Jurkat, Clone E6-1 (cell line): ENCODE measurements around the gene ABCC2.
"Not testable (repeated sequence)": the region's sequence is repeated elsewhere in the genome, so short reads cannot be mapped to it uniquely, and the experiment has no call there.

ENCODE experiments used
- DNase-seq: peaks from one replicate; pipeline ENCODE4 v3.0.0-alpha.2; 2011; ENCODE audit warnings: low read depth, low spot score
- H3K4me3 ChIP-seq: 2 replicates; pipeline ENCODE4 v1.5.1; 2011; ENCODE audit warnings: mild to moderate bottlenecking, low read length, control low read depth, moderate library complexity

The ABCC2 gene

GRCh38 chr10:99799613-99800012 is 17.2 kb downstream of the ABCC2 start:
- no peak overlapping the region for H3K4me3 ChIP-seq
- peak; percentile 3 for DNase-seq

- H3K4me3 ChIP-seq, result no peak overlapping the region
- DNase-seq, result no peak
Observed at GRCh38 chr10:99804471-99804870, 22.0 kb downstream of the ABCC2 start.

GRCh38 chr10:99805190-99805589 is 22.8 kb downstream of the ABCC2 start:
- no peak for DNase-seq
- H3K4me3 ChIP-seq, result no peak overlapping the region

- H3K4me3 ChIP-seq, result no peak overlapping the region
- DNase-seq, result no peak
Observed at GRCh38 chr10:99806091-99806490, 23.7 kb downstream of the ABCC2 start.

GRCh38 chr10:99807786-99808185 is 25.3 kb downstream of the ABCC2 start:
- no peak for DNase-seq
- H3K4me3 ChIP-seq, result no peak overlapping the region

GRCh38 chr10:99808270-99808669 is 25.8 kb downstream of the ABCC2 start:
- no peak for DNase-seq
- H3K4me3 ChIP-seq, result no peak overlapping the region

- no peak for DNase-seq
- H3K4me3 ChIP-seq, result no peak overlapping the region
Observed at GRCh38 chr10:99809481-99809880, 27.0 kb downstream of the ABCC2 start.

GRCh38 chr10:99809931-99810615 is 27.6 kb downstream of the ABCC2 start:
- no peak for DNase-seq

GRCh38 chr10:99812177-99812576 is 29.7 kb downstream of the ABCC2 start:
- H3K4me3 ChIP-seq, result no peak overlapping the region
- no peak for DNase-seq

More at GRCh38 chr10:99809931-99810615, 27.6 kb downstream of the ABCC2 start:
- H3K4me3 ChIP-seq, result no peak overlapping the region

GRCh38 chr10:99814143-99814542 is 31.7 kb downstream of the ABCC2 start:
- H3K4me3 ChIP-seq, result no peak overlapping the region
- DNase-seq, result no peak

GRCh38 chr10:99815621-99816020 is 33.2 kb downstream of the ABCC2 start:
- no peak for DNase-seq
- H3K4me3 ChIP-seq, result no peak overlapping the region

GRCh38 chr10:99827936-99828335 is 45.5 kb downstream of the ABCC2 start:
- H3K4me3 ChIP-seq, result no peak overlapping the region
- DNase-seq, result no peak

- DNase-seq, result peak; percentile 86
- no peak overlapping the region for H3K4me3 ChIP-seq
Observed at GRCh38 chr10:99828464-99828863, 46.0 kb downstream of the ABCC2 start.

- H3K4me3 ChIP-seq, result no peak overlapping the region
- no peak for DNase-seq
Observed at GRCh38 chr10:99832439-99832838, 50.0 kb downstream of the ABCC2 start.

- DNase-seq, result no peak
- H3K4me3 ChIP-seq, result no peak overlapping the region
Observed at GRCh38 chr10:99834410-99834809, 52.0 kb downstream of the ABCC2 start.

GRCh38 chr10:99835947-99836346 is 53.5 kb downstream of the ABCC2 start:
- no peak overlapping the region for H3K4me3 ChIP-seq
- DNase-seq, result no peak

GRCh38 chr10:99836711-99837110 is 54.3 kb downstream of the ABCC2 start:
- no peak for DNase-seq
- no peak overlapping the region for H3K4me3 ChIP-seq

GRCh38 chr10:99840859-99841258 is 58.4 kb downstream of the ABCC2 start:
- not testable (repeated sequence) for H3K4me3 ChIP-seq, DNase-seq

- H3K4me3 ChIP-seq, result no peak overlapping the region
Observed at GRCh38 chr10:99841746-99842145, 59.3 kb downstream of the ABCC2 start.

GRCh38 chr10:99843310-99843709 is 60.9 kb downstream of the ABCC2 start:
- H3K4me3 ChIP-seq, result no peak overlapping the region
- DNase-seq, result no peak

More at GRCh38 chr10:99841746-99842145, 59.3 kb downstream of the ABCC2 start:
- no peak for DNase-seq

- no peak overlapping the region for H3K4me3 ChIP-seq
- no peak for DNase-seq
Observed at GRCh38 chr10:99844433-99844955, 62.1 kb downstream of the ABCC2 start.
